GM19099 (cell line): ENCODE data around the gene VAPB.

Experiments used
- POLR2A ChIP-seq: IDR thresholded peaks from 3 replicates; pipeline ENCODE4 v1.6.1; 2011; ENCODE audit warnings: low read depth; ENCODE audit not compliant: insufficient read length; ENCODE audit errors: extremely low read depth

VAPB gene

DNA sequence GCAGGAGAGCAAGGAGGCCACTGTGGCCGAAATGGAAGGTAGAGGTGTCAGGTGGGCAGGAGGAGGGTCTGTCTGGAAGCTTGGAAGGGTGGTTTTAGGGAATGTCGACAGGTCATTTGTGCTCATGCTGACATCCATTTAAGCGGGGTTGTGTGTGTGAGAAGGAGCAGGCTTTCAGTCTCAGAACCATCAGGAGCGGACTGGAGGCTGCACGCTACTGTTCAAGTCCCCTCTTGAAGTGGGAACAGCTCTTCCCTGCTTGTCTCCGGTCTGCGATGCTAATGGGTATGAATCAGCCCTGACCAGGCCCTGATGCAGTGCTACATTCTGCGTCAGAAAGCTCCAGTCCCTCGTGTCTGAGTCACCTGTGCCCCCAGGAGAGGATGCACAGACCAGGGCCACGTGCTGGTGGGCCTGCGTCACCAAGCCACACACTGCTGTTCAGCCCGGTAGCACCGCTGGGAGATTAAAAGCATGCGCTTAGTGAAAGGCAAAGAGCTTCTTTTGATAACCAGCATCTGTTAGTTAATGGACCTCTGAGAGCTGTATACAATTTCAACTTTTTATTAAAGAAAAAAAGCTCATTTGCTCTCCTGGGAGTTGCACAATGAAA is 68.2 kb downstream of the VAPB start:
- no peak for TF ChIP-seq POLR2A

DNA sequence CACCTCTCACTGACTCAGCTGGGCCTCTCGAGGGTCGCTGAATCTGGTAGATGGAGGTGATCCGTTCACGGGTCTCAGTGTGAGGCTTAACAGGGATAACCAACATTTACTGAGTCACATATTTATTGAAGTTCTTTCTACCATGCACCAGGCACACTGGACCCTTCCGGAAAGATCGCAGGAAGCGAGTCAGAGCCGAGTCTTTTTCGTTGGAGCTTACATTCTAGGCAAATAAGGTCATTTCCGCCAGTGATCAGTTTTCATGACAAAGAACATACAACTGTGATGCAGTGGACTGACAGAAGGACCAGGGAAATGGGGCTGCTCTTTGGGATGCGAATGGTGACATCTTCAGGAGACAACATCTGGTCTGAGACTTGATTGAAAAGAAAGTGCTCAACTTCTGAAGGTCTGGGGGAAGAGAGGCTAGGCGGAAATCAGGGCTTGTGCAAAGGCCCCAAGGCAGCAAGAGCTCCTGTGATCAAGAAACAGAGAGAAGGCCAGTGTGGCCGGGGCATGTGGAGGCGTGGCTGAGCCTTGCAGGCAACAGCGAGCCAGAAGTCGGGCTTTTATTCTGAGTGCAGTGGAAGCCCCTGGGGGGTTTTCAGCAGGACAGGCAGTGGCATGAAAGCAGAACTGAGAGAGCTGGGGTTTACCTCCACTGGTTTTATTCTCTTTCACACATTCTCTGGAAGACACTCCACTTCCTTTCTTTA is 69.5 kb downstream of the VAPB start:
- no peak for TF ChIP-seq POLR2A

DNA sequence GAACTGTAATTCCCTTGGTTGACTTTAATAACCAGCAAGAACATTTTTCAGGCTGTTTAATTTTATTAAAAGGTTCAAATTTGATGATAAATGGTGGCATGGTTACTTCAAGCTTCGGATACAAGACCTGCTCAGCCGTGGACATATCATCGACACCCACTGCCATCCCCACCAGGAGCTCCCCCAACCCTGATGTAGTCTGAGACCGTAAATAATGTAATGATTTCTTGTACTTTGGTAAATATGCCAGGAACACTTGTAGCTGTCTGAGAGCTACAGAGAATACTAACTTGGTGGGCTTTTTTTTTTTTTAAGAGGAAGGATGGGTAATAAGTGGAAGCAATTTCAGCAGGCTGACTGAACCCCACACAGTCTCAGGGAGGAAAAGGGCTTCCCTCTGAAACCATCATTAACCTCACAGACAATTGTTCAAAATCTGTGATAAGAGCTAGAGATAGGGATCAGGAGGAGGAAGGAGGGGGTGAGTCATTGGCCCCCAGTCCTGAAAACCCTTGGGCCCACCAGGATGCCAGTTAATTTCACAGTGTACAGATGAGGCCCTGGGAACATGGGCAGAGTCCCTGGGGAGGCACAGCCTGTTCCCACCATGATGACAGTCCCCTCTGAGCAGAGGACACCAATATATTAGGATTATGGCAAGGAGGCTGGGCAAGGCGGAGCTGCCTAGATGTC is 70.2 kb downstream of the VAPB start:
- TF ChIP-seq POLR2A = no peak

DNA sequence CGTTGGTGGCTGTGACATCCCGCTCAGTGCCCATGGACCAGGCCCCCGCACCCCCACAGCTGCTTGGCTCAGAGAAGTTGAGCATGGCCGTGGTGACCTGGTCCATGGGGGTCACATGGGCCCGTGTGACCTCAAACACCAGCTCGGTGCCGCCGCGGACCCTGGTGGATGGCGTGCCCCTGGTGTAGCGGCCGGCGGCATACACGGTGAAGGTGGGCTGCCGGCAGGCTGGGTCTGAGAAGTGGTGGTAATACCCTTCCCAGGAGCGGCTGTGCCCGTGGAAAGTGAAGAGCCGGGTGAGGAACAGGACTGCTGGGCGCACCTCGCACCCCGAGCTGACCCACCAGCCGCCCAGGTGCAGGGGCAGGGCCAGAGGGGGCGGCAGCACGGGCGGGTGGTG is 72.1 kb downstream of the VAPB start:
- no peak for TF ChIP-seq POLR2A

DNA sequence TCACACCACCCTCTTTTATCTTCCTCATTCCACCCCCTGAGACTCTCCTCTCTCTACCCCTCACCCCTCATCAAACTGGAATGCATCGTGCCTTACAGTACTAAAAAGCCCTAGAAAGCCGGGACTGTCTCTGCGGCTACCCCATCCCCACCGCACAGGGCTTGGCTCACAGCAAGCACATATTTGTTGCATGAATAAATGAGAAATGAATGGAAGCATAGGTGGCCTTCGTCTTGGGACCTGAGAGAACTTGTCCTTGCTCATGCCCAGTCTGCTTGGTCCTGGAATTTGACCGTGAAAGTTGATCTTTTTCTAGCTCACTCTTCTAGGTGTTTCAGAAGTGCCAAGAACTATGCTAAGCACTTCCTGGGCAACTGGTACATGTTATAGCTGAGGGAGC is 72.9 kb downstream of the VAPB start:
- no peak for TF ChIP-seq POLR2A

DNA sequence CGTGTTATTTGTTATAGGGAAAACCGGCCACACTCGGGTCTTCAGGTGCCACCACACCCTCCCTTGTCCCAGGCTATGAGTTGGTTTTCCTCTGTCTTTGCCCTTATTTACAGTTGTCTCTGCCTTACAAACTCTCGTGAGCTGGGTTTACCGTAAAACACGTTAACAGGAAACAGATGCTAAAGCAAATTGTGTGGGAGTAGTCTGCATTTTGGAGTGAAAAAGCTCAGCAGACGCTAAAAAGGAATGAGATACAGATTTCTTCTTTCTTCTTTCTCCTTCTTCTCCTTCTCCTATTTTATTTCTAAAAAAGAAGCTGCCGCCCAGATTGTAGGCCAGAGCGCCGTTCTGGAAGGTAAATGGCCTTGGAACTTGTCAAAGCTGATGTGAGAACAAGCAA is 74.2 kb downstream of the VAPB start:
- TF ChIP-seq POLR2A = no peak

DNA sequence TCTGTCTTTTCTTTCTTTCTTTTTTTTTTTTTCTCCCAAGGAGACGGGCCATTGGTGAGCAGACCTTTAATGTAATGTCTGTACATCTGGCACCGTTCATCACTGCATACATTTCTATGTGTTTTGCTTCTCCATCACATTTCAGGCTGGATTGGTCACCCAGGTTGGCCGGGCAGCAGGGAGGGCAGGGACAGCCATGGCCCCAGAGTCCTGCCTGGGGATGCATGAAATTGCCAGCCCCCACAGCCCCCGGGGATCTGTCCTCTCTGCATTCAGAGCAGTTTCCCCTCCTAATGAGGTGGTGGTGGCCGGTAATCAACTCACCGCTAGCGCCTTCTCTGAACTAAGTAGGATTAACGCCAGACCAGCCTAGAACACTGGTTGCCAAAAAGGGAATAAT is 75.8 kb downstream of the VAPB start:
- TF ChIP-seq POLR2A = no peak

DNA sequence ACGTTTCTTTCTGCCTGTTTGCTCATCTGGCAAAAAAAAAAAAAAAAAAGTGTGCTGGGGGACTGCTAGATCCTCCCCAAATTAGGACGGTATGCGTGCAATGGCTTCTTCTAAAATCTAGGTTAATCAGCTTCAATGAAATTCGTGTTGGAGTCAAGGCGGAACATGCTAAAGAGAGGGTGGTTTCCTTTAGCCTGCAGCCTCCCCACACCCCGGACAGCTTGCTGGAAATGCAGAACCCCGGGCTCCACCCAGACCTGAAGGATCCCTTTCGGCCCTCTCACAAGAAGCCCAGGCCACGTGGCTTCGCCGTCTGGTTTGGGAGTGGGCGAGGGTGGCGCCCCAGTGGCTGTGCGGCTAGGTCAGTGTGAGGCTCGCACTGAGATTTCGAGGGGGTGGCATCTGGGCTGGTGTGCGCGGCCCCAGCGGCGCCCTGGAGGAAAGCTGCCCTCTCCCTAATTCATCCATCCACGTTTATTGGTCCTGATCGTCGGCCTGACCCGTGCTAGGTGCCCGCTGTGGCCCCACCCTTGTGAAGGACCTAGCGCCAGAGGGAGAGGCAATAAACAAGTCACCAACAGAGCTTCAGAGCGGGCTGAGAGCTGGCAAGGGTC is 77.2 kb downstream of the VAPB start:
- no peak for TF ChIP-seq POLR2A

DNA sequence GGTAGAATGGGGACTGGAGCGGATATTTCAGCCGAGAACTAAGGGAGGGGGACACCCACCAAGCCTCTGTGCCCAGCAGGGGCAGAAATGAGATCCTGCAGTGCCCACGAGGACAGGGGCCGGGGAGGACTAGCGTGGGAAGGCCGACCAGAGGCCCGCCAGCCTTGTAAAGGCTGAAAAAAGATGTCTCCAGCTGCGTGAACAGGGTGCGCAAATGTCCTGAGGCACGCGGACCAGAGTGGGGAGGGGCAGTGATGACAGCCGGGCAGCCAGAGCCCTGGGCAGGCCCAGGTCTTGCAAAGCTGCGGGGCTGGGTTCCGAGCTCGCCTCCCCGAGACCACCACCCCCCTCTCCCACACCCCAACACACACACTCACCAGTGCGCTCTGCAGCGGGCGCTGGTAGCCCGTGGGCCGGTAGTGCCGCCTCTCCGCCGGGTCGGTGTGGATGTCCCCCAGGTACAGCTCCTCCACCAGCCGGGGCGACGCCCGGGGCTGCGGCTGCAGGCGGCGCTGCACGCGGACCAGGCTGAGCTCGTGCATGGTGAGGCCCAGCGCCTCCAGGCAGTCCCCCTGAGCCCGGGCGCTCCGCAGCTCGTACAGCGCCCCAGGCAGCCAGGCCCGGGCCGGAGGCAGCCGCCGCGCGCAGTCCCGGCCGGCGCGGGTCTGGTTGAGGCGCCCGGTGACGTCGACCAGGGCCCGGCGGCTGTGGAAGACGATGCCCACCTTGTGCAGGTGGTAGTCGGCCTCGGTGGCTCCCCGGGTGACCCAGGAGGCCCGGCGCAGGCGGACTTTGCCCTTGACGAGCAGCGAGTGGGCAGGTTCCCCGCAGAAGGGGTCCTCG is 77.9 kb downstream of the VAPB start:
- TF ChIP-seq POLR2A = no peak

DNA sequence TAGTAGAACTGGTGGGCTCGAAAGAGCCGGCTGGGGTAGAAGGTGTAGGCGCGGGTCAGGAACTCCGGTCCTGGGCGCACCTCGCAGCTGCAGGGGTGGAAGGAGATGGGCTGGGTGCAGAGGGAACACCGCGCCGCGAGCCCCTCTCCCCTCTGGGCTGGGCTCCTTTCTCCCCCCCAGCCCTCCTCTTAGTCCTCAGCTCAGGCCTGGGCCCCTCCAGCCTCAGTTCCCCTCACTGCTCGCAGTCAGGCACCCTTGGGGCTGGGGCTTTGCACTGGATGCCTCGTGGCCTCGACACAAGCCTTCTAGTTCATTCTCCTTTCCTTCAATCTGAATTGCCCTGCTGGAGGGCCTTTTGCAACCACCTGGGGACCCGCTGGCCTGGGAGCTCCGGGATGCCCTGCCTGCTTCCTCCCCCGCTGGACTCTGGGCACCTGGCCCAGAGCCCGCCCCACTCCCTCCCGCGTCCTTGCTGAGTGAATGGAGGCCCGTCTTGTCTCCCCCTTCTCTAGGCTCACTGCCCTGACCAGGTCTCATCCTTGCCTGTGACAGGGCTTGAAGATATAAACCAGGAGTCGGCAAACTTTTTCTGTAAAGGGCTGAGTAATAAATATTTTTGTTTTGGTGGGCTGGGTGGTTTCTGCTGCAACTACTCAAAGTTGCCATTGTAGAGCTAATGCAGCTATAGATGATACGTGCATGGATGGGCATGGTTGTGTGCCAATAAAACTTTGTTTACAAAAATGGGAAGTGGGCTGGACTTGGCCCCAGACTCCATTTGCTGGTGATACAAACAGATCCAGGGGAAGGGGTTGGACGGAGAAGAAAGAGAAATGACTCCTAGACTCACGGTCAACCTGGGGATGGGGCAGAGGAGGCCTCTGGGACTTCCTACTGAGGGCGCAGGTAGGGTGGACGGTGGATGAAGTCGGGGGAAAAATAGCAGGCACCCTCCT is 78.8 kb downstream of the VAPB start:
- no peak for TF ChIP-seq POLR2A

DNA sequence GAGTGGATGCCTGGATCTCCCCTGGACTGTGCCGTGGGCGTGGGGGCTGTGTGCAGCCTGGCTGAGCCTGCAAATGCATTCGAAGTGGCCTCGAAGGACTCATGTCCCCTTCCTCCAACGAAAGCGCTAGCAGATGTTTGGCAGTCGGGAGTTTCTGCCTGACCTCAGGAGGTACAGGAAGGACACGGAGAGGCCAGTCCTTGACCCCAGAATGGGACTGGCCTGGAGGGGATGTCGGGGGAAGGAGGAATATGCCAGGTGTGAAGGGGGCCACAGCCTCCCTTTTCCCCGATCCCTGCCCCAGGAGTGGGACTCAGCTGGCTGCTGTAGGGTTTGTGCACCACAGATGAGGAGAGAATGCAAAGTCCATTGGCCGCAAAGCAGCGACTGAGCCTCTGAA is 80.6 kb downstream of the VAPB start:
- TF ChIP-seq POLR2A = no peak

DNA sequence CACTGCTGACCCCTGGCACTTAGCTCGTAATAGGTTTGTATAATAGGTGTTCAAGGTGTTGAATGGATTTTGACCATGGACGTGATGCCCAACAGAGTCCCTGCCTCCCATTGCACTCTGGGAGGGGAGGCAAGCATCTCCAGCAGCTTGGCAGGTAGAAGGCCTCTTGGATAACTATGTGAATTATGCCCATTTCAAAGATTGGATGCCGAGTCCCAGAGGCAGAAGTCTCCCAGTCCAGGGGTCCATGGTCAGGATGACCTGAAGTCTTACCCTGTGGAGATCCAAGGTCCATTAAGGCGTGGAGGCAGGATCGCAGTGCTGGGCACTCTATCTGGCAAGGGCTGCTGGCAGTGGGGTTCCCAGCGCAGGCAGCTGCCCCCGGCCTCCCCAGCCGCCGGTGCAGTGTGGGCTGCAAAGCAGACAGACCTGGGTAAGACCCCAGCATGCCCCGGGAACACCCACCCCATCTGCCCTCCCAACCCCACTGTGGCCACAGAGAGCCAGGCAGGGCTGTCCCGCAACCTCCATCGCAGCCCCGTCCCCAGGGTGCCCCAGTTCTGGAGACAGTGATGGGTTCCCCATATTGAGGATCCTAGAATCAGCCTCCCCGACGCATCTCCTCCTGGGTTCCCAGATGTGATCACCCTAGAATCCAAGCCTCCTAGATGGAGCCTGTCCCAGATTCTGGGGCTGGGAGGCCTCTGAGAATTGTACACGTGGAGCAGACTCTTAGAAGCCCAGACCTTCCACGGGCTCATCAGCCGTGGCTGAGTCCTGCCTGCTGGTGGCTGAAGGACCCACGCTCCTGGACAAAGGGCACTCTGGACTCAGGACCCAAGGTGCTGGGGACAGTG is 81.5 kb downstream of the VAPB start:
- no peak for TF ChIP-seq POLR2A

DNA sequence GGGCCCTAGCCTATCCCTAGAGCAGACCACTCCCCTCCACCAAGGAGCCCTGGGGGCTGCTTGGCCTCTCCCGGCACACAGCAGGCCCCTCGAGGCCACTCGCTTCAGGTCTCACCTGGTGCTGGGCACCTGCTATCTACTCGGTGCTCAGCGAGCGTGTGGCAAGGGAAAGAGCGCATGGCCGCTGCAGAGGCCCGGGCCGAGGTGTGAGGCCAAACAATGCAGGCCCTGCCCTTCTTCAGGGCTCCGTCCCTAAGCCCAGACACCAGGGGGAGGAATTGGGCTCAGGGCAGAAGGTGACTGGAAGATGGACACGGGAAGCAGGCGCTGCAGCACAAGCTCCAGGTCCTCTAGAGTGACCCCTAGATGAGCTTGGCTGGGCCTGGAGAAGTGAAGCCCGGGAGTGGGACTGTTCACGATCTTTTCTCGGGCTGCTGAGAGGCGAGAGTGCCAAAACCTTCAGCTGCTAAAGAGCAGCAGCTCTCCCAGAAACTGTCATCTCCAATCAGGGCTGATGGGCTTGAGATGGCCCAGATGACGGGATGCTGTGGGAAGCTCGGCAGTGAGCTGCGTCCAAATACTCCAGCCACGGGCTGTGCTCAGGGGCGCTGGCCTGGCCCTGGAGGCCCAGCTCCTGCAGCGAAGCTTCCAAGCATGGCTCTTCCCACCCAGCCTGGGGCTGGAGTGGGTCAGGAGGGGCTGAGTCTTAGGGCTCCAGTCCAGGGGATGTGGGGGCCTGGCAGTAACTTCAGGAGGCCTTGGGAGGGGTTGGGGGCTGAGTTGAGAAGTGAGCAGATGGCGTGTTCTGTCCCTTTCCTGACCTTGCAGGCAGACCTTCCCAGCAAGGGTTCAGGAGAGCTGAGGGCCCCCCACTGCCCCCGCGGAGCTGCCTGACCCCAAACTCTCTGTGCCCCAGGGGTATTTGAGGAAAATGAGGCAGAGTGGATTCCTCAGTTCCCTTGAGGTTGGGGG is 82.5 kb downstream of the VAPB start:
- TF ChIP-seq POLR2A = no peak
